GM12801 (cell line): ENCODE data around the gene ZNF526.

Experiments used
- TF ChIP-seq, protein P1 (sequence below): IDR thresholded peaks from one replicate; pipeline ENCODE4 v1.5.1; 2011; ENCODE audit warnings: control low read depth; ENCODE audit not compliant: insufficient read length; ENCODE audit errors: extremely low read depth

Gene ZNF526

DNA sequence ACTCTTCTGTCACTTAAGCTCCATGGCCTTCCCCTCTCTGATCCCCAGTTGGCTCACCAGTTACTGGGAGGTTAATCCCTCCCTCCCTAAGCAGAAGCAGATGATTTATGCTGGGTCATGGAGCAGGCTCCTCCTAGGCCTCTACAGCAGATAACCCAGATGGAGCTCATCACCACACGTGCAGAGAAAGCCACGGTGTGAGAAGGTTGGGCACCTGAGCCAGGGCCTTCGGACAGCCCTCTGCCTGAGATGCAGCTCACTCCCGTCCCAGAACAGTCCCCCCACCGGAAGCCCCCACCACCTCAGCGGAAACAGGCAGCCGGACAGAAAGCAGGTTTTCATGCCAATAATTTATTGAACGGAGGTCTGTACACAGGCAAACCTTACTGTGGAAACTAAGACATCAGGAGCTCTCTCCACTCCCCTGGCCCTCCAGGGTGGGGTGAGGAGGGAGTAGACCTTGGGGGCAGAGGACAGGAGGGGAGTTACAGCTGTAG lies 9.8 kb downstream of the ZNF526 start:
- TF ChIP-seq, protein P1, sequence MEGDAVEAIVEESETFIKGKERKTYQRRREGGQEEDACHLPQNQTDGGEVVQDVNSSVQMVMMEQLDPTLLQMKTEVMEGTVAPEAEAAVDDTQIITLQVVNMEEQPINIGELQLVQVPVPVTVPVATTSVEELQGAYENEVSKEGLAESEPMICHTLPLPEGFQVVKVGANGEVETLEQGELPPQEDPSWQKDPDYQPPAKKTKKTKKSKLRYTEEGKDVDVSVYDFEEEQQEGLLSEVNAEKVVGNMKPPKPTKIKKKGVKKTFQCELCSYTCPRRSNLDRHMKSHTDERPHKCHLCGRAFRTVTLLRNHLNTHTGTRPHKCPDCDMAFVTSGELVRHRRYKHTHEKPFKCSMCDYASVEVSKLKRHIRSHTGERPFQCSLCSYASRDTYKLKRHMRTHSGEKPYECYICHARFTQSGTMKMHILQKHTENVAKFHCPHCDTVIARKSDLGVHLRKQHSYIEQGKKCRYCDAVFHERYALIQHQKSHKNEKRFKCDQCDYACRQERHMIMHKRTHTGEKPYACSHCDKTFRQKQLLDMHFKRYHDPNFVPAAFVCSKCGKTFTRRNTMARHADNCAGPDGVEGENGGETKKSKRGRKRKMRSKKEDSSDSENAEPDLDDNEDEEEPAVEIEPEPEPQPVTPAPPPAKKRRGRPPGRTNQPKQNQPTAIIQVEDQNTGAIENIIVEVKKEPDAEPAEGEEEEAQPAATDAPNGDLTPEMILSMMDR = no peak

DNA sequence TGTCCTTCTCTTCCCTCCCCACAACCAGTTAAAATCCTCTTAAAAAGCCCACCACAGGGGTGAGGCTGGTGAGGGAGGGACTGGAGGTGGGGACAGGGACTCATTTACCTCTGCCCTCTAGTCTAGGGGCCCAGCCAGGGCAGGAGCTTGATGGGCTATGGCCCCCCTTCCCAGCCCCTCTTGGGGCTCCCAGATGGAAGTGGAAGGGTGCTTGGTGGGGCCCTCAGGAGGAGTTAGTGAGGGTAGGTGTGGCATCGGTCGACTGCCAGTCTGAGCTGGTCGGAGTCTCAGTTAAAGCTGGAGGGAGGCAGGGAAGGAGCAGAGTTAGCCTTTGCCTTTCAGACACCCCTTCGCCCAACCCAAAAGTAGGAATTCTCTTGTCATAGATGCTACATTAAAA lies 10.5 kb downstream of the ZNF526 start:
- TF ChIP-seq, protein P1 = no peak

DNA sequence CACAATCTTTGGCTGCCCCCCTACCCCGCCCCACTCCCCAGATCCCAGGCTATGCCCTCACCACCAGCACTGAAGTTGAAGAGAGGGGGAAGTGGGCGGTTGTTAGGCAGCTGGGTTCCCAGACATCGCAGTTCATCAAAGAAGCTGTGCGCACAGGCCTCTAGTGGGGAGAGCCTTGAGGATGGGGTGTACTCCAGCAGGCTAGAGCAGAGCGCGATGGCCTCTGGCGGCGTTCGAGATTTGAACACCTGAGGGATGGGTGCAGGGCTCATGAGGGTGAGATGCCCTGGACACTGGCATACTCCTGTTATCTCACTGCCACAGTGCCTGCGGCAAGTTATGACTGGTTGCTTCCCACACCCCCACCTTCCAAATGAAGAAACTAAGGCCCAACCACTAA lies 12.3 kb downstream of the ZNF526 start:
- TF ChIP-seq, protein P1 = no peak

DNA sequence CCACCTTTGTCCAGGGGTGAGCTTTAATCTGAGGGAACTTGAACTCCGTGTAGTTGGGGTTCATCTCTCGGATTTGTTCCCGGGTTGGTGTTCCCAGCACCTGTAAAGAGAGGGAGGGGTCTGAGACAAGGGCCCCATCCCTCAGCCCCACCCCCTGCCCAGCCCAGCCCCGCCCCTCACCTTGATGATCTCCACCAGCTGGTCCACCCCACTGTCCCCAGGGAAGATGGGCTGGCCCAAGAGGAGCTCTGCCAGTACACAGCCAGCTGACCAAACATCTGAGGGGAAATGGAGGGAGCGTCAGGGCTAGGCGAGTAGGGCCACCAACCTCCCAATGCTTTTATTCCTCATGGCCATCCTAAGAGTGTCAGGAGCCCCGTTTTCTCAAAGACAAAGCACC lies 13.0 kb downstream of the ZNF526 start:
- TF ChIP-seq, protein P1 = no peak

DNA sequence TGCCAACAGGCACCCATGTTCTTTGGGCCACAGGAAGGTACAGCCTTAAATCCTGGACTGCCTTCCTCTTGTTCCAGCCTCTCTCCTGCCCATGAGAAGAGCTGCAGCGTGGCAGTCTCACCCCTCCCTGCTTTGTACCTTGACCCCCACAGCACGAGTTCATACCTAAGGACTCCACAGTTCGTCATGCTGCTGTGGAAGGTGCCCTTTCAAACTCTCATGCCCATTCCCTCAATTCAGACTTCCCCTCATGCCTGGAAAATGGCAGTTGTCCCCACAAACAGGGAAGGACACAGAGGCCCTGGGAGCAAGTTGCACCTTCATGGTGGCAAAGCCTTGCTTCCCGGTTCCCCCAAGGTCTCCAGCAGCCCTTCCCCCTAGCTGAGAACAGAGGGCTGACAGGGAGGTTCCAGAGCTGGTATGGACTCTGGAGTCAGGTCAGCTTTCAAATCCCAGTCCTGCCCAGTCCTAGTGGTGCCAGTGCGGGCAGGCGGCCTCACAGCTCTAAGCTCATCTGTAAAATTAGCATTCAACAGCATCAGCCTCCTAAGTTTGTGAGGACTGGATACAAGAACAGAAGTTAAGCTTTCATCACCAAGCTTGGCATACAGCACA lies 13.7 kb downstream of the ZNF526 start:
- TF ChIP-seq, protein P1 = no peak

DNA sequence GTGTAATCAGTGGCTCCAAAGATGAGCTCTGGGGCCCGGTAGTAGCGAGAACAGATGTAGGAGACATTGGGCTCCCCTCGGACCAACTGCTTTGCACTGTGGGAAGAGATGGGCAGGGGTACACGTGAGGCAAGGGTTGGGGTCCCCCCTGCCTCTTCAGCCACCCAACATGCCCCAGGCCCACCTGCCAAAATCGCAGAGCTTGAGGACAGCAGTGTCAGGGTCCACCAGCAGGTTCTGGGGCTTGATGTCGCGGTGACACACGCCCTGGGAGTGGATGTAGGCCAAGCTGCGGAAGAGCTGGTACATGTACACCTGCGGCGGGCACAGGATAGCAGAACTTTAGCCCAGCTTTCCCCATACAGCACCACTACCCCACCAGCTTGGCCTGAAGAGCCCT lies 14.3 kb downstream of the ZNF526 start:
- TF ChIP-seq, protein P1 = no peak

DNA sequence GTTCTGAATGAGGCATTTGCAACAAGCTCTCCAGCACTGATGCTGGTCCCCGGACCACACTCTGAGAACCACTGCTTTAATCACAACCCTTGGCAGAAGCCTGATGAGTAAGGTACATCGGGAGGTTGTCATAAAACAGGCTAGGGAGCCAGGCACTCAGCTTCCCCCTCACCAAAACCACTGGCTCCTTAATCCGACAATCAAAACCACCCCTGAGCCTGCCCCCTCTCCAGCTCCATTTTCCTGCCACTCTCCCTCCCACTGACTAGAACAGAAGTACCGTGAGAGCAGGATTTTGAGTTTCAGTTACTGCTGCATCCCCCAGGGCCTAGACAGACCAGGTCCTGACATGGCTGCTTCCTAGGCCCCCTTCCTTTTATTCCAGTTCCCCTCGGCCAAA lies 15.1 kb downstream of the ZNF526 start:
- TF ChIP-seq, protein P1 = no peak
